HTR-8/SVneo (cell line): ENCODE measurements around the gene EXOC6B.
A peak's percentile ranks its signal among the peaks of the same experiment; 100 is the strongest.

Experiments used
- DNase-seq: peaks from one replicate; pipeline ENCODE4 v3.0.0; 2011; ENCODE audit warnings: low spot score, mixed read lengths; ENCODE audit not compliant: insufficient read length
- FAIRE-seq: peaks from 2 replicates; lab custom pipeline; 2011; peaks lifted over from hg19 to GRCh38; lab: Jason Lieb, UNC

EXOC6B gene

GRCh38 chr2:72747344-72747743 is 78.5 kb downstream of the EXOC6B start:
- FAIRE-seq (no peak), DNase-seq (no peak)

DNA sequence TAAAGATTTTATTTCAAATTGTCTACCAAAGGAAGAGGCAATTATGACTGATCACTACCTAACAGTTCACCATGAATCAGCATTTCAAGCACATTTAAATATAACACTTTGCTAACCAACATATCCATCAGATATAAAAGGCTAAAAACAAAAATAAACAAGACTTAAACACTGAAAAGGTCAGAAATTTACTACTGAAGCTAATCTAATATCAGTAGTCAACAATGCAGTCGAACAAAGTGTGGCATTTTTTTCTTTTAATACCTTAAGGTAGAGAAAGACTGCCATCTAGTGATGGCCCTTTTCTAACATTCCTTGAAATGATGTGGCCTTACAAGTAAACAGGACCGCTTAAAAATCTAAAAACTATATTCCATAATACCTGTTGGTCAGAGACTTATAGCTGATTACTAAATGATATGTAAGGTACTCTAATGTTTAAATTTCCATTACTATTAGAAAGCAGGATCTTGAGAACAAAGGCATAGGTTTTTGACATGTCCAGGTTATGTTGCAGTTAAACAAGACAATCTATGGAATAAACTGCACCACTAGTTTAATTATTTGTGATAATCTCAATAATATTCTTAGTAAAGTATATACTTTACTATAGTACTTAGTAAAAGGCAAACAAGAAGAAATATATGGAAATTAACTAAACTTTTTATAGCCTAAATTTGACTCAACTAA is 80.0 kb downstream of the EXOC6B start:
- FAIRE-seq (no peak), DNase-seq (peak; percentile 37)

- FAIRE-seq = peak; percentile 57
Measured at GRCh38 chr2:72744049-72744448, 81.8 kb downstream of the EXOC6B start.

GRCh38 chr2:72743481-72743880 is 82.4 kb downstream of the EXOC6B start:
- no peak for FAIRE-seq
- no peak for DNase-seq

More at GRCh38 chr2:72744049-72744448, 81.8 kb downstream of the EXOC6B start:
- no peak for DNase-seq

GRCh38 chr2:72738096-72738495 is 87.7 kb downstream of the EXOC6B start:
- DNase-seq = no peak
- FAIRE-seq = no peak

- DNase-seq (no peak), FAIRE-seq (no peak)
Measured at GRCh38 chr2:72734432-72734831, 91.4 kb downstream of the EXOC6B start.

- no peak for FAIRE-seq
- DNase-seq = no peak
Measured at GRCh38 chr2:72731116-72731515, 94.7 kb downstream of the EXOC6B start.

DNA sequence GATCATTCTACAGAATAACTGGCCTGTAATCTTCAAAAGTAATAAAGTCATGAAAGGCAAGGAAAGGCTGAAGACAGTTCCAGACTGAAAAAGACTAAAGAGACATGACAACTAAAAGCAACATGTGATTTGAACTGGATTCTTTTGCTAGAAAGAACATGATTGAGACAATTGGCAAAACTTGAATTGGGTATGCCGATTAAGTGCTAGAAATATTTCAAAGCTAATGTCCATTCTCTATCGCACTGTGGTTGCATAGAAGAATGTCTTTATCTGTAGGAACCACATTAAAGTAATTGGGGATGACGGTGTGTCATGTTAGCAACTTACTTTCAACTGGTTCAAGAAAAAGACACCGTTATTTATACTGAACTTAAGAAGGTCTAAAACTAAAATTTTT is 98.5 kb downstream of the EXOC6B start:
- DNase-seq (no peak), FAIRE-seq (no peak)

DNA sequence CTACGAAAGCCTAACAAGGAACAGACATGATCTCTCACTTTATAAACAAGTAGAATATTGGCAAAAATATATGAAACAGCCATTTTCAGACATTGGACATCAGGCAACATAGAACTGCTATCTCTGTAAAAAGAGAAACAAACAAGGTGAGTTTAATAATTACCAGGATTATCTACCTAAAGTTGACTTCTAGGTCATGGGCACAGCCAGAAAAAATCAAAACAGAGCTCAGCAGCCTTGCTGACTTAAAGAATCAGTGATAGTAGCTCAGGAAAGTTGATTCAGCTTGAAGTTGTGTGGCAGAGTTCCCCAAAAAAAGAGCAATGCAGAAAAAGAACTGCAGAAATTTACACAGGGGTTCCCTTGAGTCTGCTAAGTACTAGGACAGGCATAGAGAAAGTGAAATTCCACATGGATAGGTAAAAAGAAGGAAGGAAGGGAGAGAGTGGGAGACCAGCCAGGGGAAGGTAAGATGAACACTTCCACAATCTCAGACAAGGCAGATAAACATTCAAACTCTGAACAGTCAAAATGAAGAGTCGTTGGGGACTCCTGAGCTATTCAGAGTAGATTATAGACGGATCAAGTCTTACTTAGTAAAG is 102.0 kb downstream of the EXOC6B start:
- FAIRE-seq = no peak
- DNase-seq = no peak

GRCh38 chr2:72722492-72723070 is 103.3 kb downstream of the EXOC6B start:
- DNase-seq (no peak), FAIRE-seq (peak; percentile 13)

GRCh38 chr2:72719416-72719815 is 106.4 kb downstream of the EXOC6B start:
- FAIRE-seq = no peak
- no peak for DNase-seq

DNA sequence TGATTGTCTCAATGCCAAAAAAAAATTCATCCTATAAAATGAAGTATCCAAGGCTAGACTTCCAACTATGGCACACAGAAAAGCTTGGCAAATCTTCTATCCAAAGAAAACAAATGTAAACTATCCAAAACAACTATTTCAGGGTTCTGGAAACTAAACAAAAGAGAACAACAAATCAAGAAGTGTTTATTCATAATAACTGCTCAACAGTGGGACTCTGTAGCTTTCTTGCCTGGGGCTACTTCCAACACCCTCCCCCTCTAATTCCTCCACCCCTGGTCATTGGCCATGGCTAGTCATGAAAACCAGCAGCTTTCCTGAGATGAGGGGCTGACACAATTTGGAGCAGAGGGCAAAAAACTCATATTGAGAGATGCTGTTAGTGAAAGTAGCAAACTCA is 107.0 kb downstream of the EXOC6B start:
- DNase-seq (no peak), FAIRE-seq (no peak)

DNA sequence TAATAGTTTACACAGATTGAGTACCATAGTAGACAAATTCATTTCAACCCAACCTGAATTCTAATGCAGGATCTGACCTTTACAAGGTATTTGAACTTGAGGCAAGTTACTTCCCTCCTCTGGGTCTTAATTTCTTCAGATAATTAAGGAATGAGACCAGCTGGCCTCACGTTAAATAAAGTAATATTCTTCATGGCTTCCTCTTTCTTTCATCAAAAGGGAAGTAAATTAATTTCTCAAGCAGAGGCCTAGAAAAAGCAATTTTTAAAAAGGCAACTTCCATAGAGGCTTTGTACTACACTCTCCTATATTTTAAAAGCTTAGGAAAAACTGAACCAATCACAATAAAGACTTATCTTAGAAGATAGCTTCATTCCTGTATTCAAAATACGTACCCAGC is 109.2 kb downstream of the EXOC6B start:
- FAIRE-seq (no peak), DNase-seq (no peak)

GRCh38 chr2:72713857-72714256 is 112.0 kb downstream of the EXOC6B start:
- FAIRE-seq (no peak), DNase-seq (no peak)

GRCh38 chr2:72712977-72713376 is 112.9 kb downstream of the EXOC6B start:
- DNase-seq (no peak), FAIRE-seq (no peak)

DNA sequence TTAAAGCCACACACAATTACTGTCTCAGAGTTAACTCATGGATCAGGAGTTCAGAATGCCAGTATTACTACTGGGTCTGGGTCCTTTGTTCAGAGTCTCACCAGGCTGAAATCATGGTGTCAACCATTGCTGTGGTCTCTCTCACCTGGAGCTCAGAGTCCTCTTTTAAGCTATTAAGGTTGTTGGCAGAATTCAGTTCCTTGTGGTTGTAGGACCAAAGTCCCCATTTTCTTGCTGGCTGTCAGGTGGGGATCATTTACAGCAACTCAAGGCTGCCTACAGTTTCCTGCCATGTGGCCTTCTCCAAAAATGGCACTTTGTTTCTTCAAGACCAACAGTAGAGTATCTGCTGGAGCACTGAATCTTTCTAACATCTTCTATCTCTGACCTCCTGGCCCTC is 113.5 kb downstream of the EXOC6B start:
- FAIRE-seq (no peak), DNase-seq (no peak)

- no peak for DNase-seq
- no peak for FAIRE-seq
Measured at GRCh38 chr2:72710418-72711152, 115.2 kb downstream of the EXOC6B start.

DNA sequence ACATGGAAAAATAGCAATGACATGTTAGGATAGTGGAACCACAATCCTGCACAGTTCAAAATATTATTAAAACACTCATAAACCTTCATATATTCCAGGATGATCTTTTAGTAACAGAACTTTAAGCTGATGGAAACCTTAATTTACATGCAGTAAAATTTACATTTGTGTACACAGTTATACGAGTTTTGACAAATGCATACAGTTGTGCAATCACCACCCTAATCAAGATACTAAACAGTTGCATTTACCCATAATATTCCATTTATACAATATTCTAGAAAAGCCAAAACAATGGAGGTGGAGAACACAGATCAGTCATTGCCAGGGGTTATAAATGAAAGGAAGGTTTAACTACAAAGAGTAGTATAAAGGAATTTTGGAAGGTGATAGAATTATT is 117.6 kb downstream of the EXOC6B start:
- DNase-seq (no peak), FAIRE-seq (no peak)

DNA sequence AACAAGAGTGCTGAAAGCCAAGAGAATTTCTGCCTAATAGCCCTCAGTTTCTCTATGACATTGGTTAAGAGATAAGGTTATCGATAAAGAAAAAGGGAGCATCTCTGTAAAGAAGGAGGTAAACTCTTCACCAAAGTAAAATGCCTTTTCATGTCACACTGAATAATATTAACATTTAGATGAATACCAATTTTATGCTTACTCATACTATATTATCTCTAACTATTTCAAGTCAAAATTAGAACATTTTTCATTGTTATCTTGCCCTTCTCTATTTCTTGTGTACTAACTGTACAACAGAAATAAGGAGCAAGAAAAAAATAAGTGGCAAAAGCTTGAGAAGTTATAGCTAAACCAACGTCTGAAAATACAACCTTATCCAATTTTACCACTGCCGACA is 127.5 kb downstream of the EXOC6B start:
- no peak for FAIRE-seq
- no peak for DNase-seq

- no peak for FAIRE-seq
Measured at GRCh38 chr2:72696559-72696958, 129.3 kb downstream of the EXOC6B start.

GRCh38 chr2:72695676-72696075 is 130.2 kb downstream of the EXOC6B start:
- no peak for FAIRE-seq
- DNase-seq = no peak

More at GRCh38 chr2:72696559-72696958, 129.3 kb downstream of the EXOC6B start:
- no peak for DNase-seq
